LNCAP (cell line): ENCODE data around the gene SLC35G2.

Experiments
- TF ChIP-seq, protein P1 (sequence below): fragments of 450-650 bp; IDR thresholded peaks from 2 replicates; pipeline ENCODE4 v1.5.1; 2017; ENCODE audit warnings: mild to moderate bottlenecking

Gene SLC35G2

DNA sequence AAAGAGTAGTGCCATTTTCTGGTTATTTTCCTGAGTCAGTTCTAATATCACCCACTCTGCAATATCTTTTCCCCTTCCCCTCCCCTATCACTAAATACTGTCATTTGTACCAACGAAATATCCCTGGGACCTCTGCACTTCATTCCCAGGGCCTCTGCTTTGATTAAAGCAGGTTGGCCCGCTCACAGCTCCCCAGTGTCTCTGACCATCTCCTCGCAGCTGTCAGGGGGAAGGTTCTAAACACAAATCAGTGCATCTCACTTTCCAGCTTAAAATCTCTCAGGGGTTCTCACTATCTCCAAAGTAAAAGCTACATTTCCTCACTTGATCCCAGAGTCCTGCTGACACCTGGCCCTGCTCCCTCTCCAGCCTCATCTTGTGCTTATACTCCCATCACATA is 28.1 kb upstream of the SLC35G2 start:
- TF ChIP-seq, protein P1, sequence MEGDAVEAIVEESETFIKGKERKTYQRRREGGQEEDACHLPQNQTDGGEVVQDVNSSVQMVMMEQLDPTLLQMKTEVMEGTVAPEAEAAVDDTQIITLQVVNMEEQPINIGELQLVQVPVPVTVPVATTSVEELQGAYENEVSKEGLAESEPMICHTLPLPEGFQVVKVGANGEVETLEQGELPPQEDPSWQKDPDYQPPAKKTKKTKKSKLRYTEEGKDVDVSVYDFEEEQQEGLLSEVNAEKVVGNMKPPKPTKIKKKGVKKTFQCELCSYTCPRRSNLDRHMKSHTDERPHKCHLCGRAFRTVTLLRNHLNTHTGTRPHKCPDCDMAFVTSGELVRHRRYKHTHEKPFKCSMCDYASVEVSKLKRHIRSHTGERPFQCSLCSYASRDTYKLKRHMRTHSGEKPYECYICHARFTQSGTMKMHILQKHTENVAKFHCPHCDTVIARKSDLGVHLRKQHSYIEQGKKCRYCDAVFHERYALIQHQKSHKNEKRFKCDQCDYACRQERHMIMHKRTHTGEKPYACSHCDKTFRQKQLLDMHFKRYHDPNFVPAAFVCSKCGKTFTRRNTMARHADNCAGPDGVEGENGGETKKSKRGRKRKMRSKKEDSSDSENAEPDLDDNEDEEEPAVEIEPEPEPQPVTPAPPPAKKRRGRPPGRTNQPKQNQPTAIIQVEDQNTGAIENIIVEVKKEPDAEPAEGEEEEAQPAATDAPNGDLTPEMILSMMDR, result no peak

- TF ChIP-seq, protein P1, result no peak
These were observed 26.2 kb upstream of the SLC35G2 start for GRCh38 chr3:136792556-136793330.

DNA sequence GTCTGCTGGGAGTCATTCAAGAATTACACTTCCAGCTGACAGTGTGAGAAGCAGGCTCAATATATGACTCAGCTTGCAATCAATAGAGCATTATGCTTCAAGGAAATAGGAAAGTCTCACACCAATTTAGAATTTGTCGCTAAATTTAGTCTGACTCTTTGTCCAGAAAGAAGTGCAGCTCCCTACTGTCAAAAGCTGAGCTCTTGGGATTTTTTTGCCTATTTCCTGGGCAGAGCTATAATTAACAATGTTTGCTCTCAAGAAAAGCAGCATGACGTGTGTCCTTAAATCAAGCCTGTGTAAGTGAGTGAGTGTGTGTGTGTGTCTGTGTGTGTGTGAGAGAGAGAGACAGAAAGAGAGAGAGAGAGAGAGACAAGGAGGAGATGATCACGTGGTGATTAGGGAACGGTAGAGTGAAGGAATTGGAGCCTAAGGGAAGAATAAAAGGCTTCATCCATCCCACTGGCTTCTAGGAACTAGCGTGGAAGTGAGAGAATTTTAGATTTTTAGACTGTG is 16.4 kb upstream of the SLC35G2 start:
- TF ChIP-seq, protein P1, result no peak

DNA sequence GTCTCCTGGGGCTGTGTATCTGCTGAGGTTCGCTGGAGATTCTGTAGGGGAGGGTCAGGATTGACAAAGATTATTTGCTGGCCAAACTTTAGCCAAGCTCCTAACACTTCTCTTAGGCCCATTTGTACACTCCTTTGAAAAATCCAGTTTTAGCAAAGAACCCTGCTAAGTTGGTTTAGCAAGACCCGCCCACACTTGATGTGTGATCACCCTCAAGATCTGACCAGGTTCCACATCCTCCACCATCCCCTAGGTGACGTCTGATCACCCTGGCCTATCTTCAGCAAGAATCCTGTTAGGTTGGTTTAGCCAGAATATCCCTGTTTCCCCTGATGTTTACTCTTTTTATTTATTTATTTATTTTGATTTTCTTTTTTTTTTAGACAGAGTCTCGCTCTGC is 14.8 kb upstream of the SLC35G2 start:
- TF ChIP-seq, protein P1, result no peak

DNA sequence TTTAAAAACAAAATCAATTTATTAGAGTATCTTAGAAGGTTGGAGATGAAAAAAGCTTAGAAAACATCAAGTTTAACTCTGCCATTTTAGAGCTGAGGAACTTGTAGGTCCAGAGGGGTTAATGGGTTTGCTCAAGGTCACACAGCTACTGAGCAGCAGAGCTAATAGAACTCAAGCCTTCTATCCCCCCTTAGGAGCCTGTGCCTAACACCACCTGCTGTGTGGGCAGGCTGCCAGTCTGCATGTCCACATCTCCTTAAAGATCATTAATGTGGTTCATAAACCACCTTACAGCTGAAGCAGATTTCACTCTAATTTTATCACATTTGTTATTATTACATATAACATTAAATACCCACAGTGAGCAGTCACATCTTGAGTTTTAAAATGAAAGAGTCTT is 14.1 kb upstream of the SLC35G2 start:
- TF ChIP-seq, protein P1, result no peak

DNA sequence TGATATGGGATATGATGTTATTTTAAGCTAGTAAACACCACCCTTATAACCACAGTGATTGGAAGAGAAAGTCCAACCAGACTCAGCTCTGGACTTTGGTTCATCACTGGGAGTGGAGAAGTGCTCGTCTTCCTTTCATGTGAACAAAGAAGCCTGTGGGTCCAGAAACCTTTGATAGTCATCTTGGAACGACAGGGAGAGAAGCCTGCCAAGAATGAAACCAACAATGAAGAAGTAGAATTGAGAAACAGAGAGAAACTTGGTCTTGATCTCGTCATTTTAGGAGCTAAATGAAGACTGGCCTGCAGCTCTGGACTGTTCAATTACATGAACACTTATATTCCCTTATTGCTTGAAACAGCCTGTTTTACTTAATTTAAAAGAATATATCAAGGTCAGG is 13.1 kb upstream of the SLC35G2 start:
- TF ChIP-seq, protein P1, result no peak

DNA sequence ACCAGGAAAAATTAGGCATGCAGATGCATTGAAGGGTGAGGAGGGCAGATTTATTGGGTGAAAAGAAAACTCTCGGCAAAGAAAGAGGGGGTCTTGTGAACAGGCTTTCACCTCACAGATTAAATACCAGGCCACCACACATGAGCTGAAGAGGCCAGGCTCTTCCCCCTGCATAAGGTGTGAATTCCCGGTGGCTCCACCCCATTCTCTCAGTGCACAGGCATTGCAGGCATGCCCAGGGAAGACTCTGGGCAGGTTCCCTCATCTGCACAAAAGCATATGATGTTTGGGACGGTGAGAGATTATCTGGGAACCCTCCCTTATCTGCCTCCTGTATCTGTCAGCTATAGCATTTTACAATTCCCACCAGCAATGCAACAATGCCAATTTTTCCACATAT is 7.2 kb upstream of the SLC35G2 start:
- TF ChIP-seq, protein P1, result no peak

DNA sequence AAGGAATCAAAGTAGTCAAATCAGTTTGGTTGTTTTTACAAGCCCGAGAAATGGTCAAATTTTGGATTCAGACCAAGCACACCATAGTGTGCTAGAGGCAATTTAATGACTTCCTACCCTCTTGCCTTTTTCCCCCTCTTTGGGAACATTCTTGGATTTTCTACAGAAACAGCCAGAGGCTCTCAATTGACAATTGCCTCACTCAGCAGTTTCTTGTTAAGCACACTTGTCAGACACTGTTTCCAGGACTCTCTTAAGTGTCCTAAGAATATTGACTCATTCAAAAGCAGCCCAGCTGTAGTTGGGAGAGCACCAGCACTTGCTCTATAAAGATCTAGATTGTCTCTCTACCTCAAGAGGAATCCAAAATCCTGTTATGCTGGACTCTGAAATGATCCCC is 1.5 kb upstream of the SLC35G2 start:
- TF ChIP-seq, protein P1, result no peak
